NCI-H146 (cell line): ENCODE measurements around the gene WNK3.
"Not testable (repeated sequence)": the region's sequence is repeated elsewhere in the genome, so short reads cannot be mapped to it uniquely, and the experiment has no call there.

Experiments used
- DNase-seq: peaks from one replicate; lab custom pipeline; 2025; lab: John Stamatoyannopoulos, UW

The WNK3 gene

DNA sequence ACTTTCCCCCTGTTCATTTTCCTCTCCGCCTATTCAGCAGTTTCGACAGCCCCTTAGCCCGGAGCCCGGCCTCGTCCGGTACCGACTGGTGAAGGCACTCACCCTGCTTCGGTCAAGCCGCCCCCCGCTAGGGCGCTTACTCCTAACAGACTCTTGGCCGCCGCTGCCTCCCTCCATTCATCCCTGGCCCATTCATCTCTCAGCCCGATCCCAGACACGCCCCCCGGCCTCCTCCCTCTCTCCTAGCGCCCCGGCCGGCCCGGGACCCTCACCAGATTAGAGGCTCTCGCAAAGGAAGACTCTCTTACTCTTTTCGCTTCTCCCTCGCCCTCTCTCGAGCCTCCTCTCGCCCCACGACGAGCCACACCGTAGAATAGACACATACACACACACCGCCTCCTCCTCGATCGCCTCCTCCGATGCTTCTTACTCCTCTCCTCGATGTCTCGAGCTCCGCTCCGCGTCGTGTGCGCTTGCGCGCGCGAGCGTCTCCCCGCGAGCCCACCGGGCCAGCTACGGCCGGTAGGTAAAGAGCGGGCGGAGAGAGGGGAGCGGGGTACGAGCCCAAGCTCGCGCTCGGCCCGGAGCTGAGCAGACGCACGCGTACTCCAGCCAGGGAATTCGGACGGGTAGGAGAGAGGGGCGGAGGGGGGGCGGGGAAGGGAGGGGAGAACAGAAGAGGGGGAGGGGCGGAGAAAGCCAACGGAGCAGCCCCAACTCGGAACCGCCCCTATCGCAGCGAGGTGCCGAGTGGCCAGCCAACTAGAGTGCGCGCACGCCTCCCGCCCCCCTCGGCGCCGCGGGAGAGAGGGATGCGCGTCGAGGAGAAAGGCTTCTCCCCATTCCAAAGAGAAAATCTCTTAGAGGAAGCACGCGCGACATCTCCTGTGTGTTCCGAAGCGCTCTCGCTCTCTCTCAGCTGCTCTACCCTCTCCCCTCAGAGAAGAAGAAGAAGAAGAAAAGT lies at the start of gene WNK3:
Gene WNK3, minus strand, starts transcription at position 633 of the 964 bp plus-strand sequence.
- peak; percentile 93 for DNase-seq

DNA sequence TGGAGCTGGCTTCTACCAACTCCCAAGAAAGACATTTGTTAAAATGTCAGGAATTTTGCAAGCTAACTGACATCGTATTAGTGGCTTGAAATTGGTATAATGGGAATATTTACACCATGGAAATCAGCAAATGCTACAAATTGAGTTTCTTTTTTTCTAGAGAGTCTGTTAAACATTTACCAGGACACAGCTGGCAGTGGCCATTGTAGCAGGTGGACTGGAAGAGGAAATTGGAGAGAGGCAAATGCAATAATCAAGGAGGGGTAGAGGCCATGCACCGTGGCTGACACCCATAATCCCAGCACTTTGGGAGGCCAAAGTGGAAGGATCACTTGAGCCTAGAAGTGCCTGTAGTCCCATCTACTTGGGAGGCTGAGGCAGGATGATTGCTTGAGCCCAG lies 49.4 kb upstream of the WNK3 start:
- DNase-seq: no peak

- no peak for DNase-seq
Measured at GRCh38 chrX:54397113-54397512, 39.3 kb upstream of the WNK3 start.

GRCh38 chrX:54386314-54386713 lies 28.5 kb upstream of the WNK3 start:
- no peak for DNase-seq

- not testable (repeated sequence) for DNase-seq
Measured at GRCh38 chrX:54384661-54385060, 26.8 kb upstream of the WNK3 start.

DNA sequence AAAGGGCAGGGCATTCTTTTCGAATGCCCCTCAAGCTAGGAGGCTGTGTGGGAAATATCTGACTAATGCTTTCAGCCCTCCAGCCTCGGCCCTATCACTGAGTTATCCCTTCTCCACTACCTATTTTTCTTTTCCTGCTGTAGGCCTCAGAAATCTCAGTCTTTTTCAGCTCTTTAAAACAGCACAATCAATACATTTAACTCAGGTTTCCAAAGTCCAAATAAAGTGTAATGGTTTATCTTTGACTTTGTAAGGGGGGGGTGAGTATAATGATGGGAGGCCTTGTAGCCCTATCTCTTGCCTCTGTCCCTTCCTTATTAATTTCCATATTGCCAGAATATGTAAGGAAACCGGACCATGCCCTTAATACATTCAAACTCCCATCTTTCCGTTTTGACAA lies 1.6 kb upstream of the WNK3 start:
- no peak for DNase-seq

DNA sequence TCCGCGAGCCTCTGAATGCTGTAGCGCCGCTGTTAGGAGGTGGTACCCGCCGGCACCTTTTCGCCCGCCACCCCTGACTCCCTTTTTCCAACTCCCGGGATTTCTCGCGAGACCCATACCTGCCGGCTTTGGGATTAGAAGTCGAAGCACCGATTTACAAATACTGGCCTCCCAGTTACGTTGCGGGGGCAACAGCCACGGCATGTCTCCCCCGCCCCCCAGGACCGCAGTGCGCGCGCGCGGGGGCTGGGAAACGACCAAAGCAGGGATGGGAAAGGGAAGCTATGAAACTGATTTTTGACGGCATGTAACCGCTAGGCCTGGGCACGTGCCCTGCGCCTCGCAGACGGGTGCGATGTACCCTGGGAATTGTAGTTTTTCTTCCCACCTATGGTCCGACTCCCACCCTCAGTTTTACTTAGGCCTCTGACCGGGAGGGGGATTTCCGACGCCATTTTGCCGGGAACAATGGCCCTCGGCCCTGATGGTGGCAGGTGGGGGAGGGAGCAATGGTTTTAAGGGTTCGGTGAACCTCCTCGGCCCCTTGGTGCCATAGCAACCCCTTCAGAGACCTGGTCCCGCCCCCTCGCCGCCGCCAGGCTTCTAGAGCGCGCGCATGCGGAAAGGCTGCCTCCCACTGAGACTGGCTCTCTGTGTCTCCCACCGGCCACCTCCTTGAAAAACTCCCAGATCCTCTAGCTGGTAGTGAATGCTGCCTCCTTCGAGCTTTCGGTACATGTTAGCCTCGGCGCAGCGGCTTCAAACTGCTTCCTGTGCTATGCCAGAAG lies 772 bp upstream of the WNK3 start:
- peak; percentile 88 for DNase-seq

- no peak for DNase-seq
Measured at GRCh38 chrX:54352677-54353076, 5.2 kb downstream of the WNK3 start.

GRCh38 chrX:54337383-54337782 lies 20.5 kb downstream of the WNK3 start:
- not testable (repeated sequence) for DNase-seq

DNA sequence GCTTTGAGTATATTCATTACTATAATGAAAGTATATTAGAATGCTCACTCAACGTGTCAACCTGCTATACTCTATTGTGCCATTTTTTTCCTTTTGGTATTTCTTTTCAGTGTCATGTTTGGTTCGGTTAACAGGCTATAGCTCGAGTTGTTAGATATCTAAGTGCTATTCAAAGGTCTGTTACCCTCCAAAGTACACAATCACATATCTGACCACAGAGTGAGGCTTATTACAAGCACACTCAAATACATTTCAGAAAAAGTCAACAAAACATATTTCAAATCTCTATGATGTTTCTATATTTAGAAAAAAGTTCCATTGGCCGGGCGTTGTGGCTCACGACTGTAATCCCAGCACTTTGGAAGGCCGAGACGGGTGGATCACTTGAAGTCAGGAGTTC lies 32.8 kb downstream of the WNK3 start:
- no peak for DNase-seq

DNA sequence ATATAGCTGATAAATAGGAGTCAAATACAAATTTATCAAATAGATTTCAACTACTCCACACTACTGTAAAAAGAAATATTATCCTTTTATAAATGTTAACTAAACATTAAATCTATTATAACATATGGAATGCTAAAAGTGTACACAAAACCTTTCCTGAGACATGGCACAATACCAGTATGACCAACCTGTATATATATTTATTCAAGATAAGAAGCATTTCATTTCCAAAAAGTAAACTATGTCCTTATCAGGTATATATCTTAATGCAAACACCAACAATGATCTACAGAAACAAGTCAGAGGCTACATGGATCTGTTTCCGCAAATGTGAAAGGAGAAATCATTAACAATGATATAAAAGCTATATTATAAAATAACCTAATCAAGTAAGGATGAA lies 37.8 kb downstream of the WNK3 start:
- no peak for DNase-seq

DNA sequence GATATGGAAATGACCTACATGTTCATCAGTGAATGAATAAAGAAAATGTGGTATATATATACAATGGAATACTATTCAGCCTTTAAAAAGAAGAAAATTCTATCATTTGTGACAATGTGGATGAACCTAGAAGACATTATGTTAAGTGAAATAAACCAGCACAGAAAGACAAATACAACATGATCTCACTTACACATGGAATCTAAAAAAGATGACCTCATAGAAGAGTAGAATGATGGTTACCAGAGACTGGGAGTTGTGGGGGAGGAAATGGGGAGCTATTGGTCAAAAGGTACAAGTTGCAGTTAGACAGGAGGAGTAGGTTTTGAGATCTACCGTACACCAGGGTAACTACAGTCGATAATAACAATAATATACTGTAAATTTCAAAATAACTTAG lies 51.5 kb downstream of the WNK3 start:
- no peak for DNase-seq

- no peak for DNase-seq
Measured at GRCh38 chrX:54301516-54301915, 56.3 kb downstream of the WNK3 start.

- no peak for DNase-seq
Measured at GRCh38 chrX:54294306-54294705, 63.5 kb downstream of the WNK3 start.

DNA sequence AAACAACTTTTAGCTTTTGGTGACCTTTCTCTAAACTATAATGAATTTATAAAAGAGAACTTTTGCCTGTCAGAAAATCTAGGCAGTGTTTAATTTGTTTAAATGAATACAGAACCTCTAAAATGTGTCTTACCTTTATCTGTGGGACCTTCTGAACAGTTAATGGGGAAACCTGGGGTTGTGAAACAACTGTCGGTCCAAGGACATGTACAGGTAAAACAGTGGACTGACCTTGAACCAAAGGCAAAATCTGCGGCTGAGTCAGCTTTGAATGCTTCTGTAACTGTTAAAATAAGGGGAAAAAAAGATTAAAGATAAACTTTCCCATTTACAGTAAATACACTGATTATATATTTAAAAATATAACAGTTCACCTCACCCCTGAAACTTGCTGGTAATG lies 65.1 kb downstream of the WNK3 start:
- DNase-seq: no peak

DNA sequence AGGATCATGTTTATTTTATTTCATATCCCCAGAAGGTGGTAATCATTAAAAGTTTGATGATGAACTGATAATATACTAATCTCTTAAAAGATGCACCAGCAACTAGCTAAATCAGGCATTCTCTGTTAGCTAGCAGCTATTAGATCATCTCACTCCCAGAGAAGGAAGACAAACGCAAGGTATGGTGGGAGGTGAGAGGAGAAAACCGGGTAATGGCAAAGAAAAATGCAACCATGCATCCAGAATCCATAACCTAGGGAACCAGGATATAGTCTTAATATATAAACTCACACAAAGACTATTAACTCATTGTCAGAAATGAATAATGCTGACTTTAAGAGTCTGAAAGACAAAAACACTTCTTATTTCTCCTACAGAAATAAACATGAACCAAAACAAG lies 66.1 kb downstream of the WNK3 start:
- no peak for DNase-seq

DNA sequence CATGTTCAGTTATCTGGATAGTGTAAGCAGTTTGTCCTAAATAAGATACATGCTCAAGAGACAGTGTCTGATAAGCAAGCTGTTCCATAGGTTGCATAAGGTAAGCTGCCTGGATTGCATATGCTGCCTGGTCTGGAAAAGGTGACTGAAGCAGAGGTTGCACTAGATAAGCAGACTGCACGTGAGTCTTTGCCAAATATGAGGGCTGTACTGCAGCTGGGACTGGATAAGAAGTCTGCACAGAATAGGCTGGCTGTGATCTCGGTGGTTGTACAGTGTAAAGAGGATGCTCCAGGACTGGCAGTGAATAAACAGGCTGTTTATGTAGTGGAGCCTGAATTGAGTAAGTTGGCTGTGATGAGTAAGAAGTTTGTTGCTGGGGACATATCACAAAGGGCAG lies 68.9 kb downstream of the WNK3 start:
- no peak for DNase-seq

DNA sequence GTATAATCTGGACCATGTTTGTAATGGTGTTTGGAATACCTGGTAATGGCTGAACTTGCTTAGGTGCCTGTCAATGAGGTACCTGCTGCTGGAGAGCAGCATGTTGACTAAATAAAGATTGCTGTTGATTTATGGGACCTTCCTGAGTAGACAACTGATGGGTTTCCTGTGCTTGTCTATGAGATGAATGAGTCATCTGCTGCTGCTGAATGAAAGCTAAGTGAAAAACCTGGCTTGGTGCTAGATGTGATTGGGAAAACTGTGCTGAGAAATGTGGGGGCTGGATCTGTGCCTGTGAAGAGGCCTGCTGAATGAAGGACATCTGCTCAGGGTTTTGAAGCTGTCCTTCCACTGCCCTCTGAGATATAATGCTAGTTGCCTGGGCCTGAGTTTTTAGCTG lies 69.6 kb downstream of the WNK3 start:
- DNase-seq: no peak

DNA sequence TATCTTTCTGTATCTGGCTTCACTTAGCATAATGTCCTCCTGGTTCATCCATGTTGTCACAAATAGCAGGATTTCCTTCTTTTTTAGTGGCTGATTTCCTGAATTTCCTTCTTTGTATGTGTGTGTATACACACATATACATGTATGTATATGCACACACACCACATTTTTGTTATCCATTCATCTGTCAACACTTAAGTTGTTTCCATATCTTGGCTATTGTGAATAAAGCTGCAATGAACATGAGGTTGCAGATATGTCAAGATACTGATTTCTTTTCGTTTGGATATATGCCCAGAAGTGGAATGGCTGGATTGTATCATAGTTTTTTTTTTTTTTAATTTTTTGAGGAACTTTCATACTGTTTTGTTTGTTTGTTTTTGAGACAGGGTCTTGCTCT lies 76.2 kb downstream of the WNK3 start:
- no peak for DNase-seq

GRCh38 chrX:54280466-54280865 lies 77.4 kb downstream of the WNK3 start:
- DNase-seq: no peak

DNA sequence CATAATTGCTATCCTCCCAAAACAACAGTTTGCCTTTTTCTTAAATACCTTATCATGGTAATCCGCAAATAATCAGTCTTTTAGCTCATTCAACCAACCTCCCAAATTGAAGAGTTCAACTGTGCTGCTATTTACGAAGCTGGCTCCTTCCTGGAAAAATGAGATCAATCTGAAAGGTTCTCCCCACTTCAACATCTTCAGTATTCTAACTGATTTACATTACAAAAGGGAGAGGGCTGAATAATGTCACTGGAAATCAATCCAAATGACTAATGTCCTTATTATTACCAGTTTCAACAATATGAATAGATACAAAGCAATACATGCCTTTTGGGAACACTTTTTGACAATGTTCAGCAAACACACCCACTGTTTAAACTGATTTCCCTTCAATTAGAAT lies 86.2 kb downstream of the WNK3 start:
- DNase-seq: no peak

- peak; percentile 2 for DNase-seq
Measured at GRCh38 chrX:54248309-54248708, 109.5 kb downstream of the WNK3 start.

GRCh38 chrX:54246866-54247265 lies 111.0 kb downstream of the WNK3 start:
- DNase-seq: no peak
